Measurements from ENCODE around the gene MLST8. TPM values are rescaled to one million over a fixed set of nuclear protein-coding genes. Genes with fewer than 3 reads are reported as not detected.

The MLST8 gene
- total and polyA plus RNA-seq, 9 donors: 7.4 to 56.2 (median 28.4) TPM

GRCh38 chr16:2216330-2216729 lies 11.1 kb downstream of the MLST8 start:
- no peak overlapping the region for H3K4me3 ChIP-seq
- H3K27me3 ChIP-seq: no peaks in the 10 kb centered on the region
- no peaks in the 10 kb centered on the region for H3K36me3 ChIP-seq
- intact Hi-C loops (cut with DNase I): no loop called here
- 93 to 95% (median 95%) methylated on average over 4 of the region's 4 CpGs for WGBS, 3 donors
- no peak for DNase-seq
- TF ChIP-seq POLR2A (IDR thresholded peaks at IDR 0.05) (no peak), EP300 (IDR thresholded peaks at IDR 0.05) (no peak), CTCF (IDR thresholded peaks at IDR 0.05) (no peak)
- H3K4me1 ChIP-seq (ENCODE audit: insufficient read depth): peaks cover 8% of the 10 kb centered on the region
- H3K9me3 ChIP-seq: no peaks in the 10 kb centered on the region
- H3K27ac ChIP-seq: no peak overlapping the region

- no peaks in the 10 kb centered on the region for H3K36me3 ChIP-seq
- intact Hi-C loops (cut with DNase I): no loop called here
- peak; percentile 99 for DNase-seq
- peaks cover 5% of the 10 kb centered on the region for H3K4me1 ChIP-seq (ENCODE audit: insufficient read depth)
- TF ChIP-seq EP300 (IDR thresholded peaks at IDR 0.05) (peak; percentile 47), CTCF (IDR thresholded peaks at IDR 0.05) (no peak), POLR2A (IDR thresholded peaks at IDR 0.05) (peak; percentile 90)
- no peaks in the 10 kb centered on the region for H3K9me3 ChIP-seq
- H3K27ac ChIP-seq: peak within 1 kb of the TSS; percentile 8 to 55
- 0% methylated on average over 58 to 82 of the region's 82 CpGs for WGBS, 3 donors
- peak within 1 kb of the TSS; percentile 89 for H3K4me3 ChIP-seq
- H3K27me3 ChIP-seq: no peaks in the 10 kb centered on the region
These were observed 18.1 kb downstream of the MLST8 start, which contains the start of gene E4F1 for GRCh38 chr16:2223221-2223941. Gene E4F1 (plus strand): TSS chr16:2223591. CDS start chr16:2223614, 23 bp downstream.

DNA sequence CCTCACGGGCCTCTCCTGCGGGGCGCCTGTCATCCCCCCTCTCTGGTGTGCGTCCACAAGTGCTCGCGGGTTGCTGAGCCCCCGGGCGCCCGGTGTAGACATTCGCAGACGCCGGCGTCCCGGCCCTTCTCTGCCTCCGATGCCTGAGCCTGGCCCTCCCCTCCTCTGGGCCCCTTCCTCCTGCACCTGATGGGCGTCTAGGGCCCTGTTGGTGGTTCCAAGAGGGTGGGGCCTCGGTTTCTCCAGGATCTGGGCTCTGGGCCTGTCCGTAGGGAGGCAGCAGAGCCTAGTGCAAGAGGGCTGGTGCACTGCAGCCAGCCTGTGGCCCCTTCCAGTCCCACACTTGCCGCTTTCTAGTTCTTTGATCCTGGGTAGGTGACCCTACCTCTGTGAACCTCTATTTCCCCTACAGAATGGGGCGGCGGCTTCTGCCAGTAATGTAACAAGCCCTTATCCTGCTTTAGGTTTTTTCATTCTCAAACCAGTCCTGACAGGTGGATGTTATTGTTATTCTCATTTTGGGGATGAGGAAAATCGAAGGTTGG lies 18.8 kb downstream of the MLST8 start:
- Histone ChIP-seq H3K27me3 (no peaks in the 10 kb centered on the region), H3K27ac (peak overlapping the region; percentile 8 to 55), H3K9me3 (no peaks in the 10 kb centered on the region), H3K4me3 (peak overlapping the region; percentile 89), H3K36me3 (no peaks in the 10 kb centered on the region), H3K4me1 (ENCODE audit: insufficient read depth) (peaks cover 5% of the 10 kb centered on the region)
- TF ChIP-seq EP300 (IDR thresholded peaks at IDR 0.05) (no peak), POLR2A (IDR thresholded peaks at IDR 0.05) (no peak), CTCF (IDR thresholded peaks at IDR 0.05) (no peak)
- peak in 2 of 5 donors; percentile 58 to 63 for DNase-seq
- intact Hi-C loops (cut with DNase I): no loop called here
- WGBS, 3 donors: 5 to 6% (median 5%) methylated on average over 22 of the region's 22 CpGs

DNA sequence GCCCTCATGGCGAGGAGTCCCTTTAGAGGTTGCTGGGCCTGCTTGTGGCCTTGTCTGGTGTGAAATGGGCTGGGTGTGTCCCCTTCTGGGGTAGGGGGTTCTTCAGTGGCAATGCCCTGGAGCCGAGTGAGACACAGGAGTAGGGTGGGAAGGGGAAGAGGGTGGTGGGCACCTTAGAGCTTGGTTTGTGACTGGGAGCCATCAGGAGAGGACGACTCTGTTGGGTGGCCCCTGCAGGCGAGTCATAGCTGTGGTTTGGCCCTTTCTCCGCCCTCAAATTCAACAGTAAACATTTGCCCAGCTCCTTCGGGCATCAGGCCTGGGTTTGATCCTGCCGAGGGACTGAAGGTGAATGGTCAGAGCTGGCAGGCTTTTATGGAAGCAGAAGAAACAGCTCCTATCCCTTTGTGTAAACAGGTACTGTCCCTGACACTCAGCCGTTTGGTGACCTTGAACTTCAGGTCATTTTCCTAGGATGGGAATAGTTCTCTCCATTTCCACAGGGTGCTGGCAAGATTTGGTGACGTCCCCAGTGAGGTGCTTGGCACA lies 21.1 kb downstream of the MLST8 start:
- no peak overlapping the region for H3K4me3 ChIP-seq
- H3K27ac ChIP-seq: no peak overlapping the region
- DNase-seq: no peak
- no peaks in the 10 kb centered on the region for H3K9me3 ChIP-seq
- H3K4me1 ChIP-seq (ENCODE audit: insufficient read depth): peaks cover 5% of the 10 kb centered on the region
- no peaks in the 10 kb centered on the region for H3K27me3 ChIP-seq
- intact Hi-C loops (cut with DNase I): no loop called here
- no peaks in the 10 kb centered on the region for H3K36me3 ChIP-seq
- no peak for TF ChIP-seq EP300 (IDR thresholded peaks at IDR 0.05)
- whole genome bisulfite sequencing, 3 donors: 46 to 62% (median 47%) methylated on average over 9 of the region's 9 CpGs

GRCh38 chr16:2226918-2227317 lies 21.7 kb downstream of the MLST8 start:
- TF ChIP-seq CTCF (IDR thresholded peaks at IDR 0.05): no peak
- TF ChIP-seq EP300 (IDR thresholded peaks at IDR 0.05): no peak
- TF ChIP-seq POLR2A (IDR thresholded peaks at IDR 0.05): no peak
- Histone ChIP-seq H3K36me3 (no peaks in the 10 kb centered on the region), H3K9me3 (no peaks in the 10 kb centered on the region), H3K27me3 (no peaks in the 10 kb centered on the region), H3K4me3 (no peak overlapping the region), H3K4me1 (ENCODE audit: insufficient read depth) (peaks cover 5% of the 10 kb centered on the region), H3K27ac (no peak overlapping the region)
- 84 to 87% (median 84%) methylated on average over 6 of the region's 6 CpGs for WGBS, 3 donors
- no peak for DNase-seq
- intact Hi-C loops (cut with DNase I): no loop called here

Data from ovary (tissue), 9 donors.